GM19452 (cell line): ENCODE results near the gene RNF152.

Experiments
- ATAC-seq: cut with Tn5 transposase; IDR thresholded peaks from one replicate; pipeline ENCODE4 v1.9.1; 2021; ENCODE audit not compliant: unreplicated experiment

The RNF152 gene

GRCh38 chr18:61854578-61855448 is 38.0 kb downstream of the RNF152 start:
- no peak for ATAC-seq

GRCh38 chr18:61853855-61854254 is 39.0 kb downstream of the RNF152 start:
- ATAC-seq = no peak

GRCh38 chr18:61852496-61852895 is 40.3 kb downstream of the RNF152 start:
- no peak for ATAC-seq

- ATAC-seq = no peak
Observed at GRCh38 chr18:61851940-61852451, 40.8 kb downstream of the RNF152 start.

GRCh38 chr18:61851279-61851678 is 41.5 kb downstream of the RNF152 start:
- ATAC-seq = no peak

GRCh38 chr18:61850756-61851155 is 42.1 kb downstream of the RNF152 start:
- ATAC-seq = no peak

- ATAC-seq = no peak
Observed at GRCh38 chr18:61847164-61847791, 45.5 kb downstream of the RNF152 start.

- no peak for ATAC-seq
Observed at GRCh38 chr18:61845197-61845596, 47.6 kb downstream of the RNF152 start.

GRCh38 chr18:61844726-61845125 is 48.1 kb downstream of the RNF152 start:
- no peak for ATAC-seq

GRCh38 chr18:61842146-61842545 is 50.7 kb downstream of the RNF152 start:
- no peak for ATAC-seq

GRCh38 chr18:61841706-61842105 is 51.1 kb downstream of the RNF152 start:
- no peak for ATAC-seq

GRCh38 chr18:61840324-61840723 is 52.5 kb downstream of the RNF152 start:
- ATAC-seq = no peak

GRCh38 chr18:61838521-61838920 is 54.3 kb downstream of the RNF152 start:
- ATAC-seq = no peak

- ATAC-seq = no peak
Observed at GRCh38 chr18:61833978-61834377, 58.8 kb downstream of the RNF152 start.

- ATAC-seq = no peak
Observed at GRCh38 chr18:61833387-61833786, 59.4 kb downstream of the RNF152 start.

- ATAC-seq = no peak
Observed at GRCh38 chr18:61832858-61833257, 59.9 kb downstream of the RNF152 start.

- ATAC-seq = no peak
Observed at GRCh38 chr18:61831071-61831470, 61.7 kb downstream of the RNF152 start.

GRCh38 chr18:61829108-61829507 is 63.7 kb downstream of the RNF152 start:
- ATAC-seq = no peak

GRCh38 chr18:61827591-61827990 is 65.2 kb downstream of the RNF152 start:
- no peak for ATAC-seq

- no peak for ATAC-seq
Observed at GRCh38 chr18:61825386-61825785, 67.4 kb downstream of the RNF152 start.

- ATAC-seq = no peak
Observed at GRCh38 chr18:61824733-61825363, 68.0 kb downstream of the RNF152 start.

- no peak for ATAC-seq
Observed at GRCh38 chr18:61823595-61823994, 69.2 kb downstream of the RNF152 start.
